K562 (cell line): ENCODE results near the gene ZNF610. TPM values are rescaled to one million over a fixed set of nuclear protein-coding genes. Genes with fewer than 3 reads are reported as not detected.
A peak's percentile ranks its signal among the peaks of the same experiment; 100 is the strongest.

Experiments
- E2F6 ChIP-seq, 2 experiments: IDR thresholded peaks; 2 replicates each; pipeline ENCODE4 v1.6.1; 2011; ENCODE audit warnings: borderline replicate concordance in 1 of 2, control low read depth in 1 of 2, low read depth in 1 of 2, low read length in 1 of 2, mild to moderate bottlenecking in 1 of 2, mixed read lengths in 1 of 2, moderate library complexity in 1 of 2; ENCODE audit not compliant: insufficient read depth in 1 of 2, insufficient read length in 1 of 2, poor library complexity in 1 of 2, severe bottlenecking in 1 of 2; ENCODE audit errors: extremely low read depth in 1 of 2
- ELF2 ChIP-seq: fragments of 250-450 bp; sonication (Bioruptor Pico); IDR thresholded peaks from 2 replicates; pipeline ENCODE4 v1.5.0; 2021; ENCODE audit warnings: mild to moderate bottlenecking
- ETV1 ChIP-seq: fragments of 450-650 bp; conservative IDR thresholded peaks from 2 replicates; pipeline ENCODE4 v1.6.1; 2016; ENCODE audit warnings: missing genetic modification characterization, control low read depth, low read depth, missing compliant biosample characterization
- FOXK2 ChIP-seq, 2 experiments: fragments of 450-650 bp; IDR thresholded peaks in 1 of 2; conservative IDR thresholded peaks in 1 of 2; 2 replicates each; pipeline ENCODE4 v1.6.1; 2016; ENCODE audit warnings: low read depth in 2 of 2, mild to moderate bottlenecking in 1 of 2
- NCOA6 ChIP-seq: fragments of 450-650 bp; IDR thresholded peaks from 2 replicates; pipeline ENCODE4 v1.6.1; 2017; ENCODE audit warnings: mild to moderate bottlenecking
- NR0B1 ChIP-seq: fragments of 450-650 bp; IDR thresholded peaks from one replicate; pipeline ENCODE4 v1.6.1; 2018; ENCODE audit warnings: mild to moderate bottlenecking, moderate library complexity; ENCODE audit not compliant: partially characterized antibody
- NR2C1 ChIP-seq, 2 experiments: fragments of 450-650 bp; IDR thresholded peaks; 2 replicates each; pipeline ENCODE4 v1.6.1; 2017; ENCODE audit warnings: mild to moderate bottlenecking in 2 of 2, antibody characterized with exemption in 1 of 2, inconsistent platforms in 1 of 2, missing compliant biosample characterization in 1 of 2, missing genetic modification characterization in 1 of 2
- NR2C2 ChIP-seq, 2 experiments: fragments of 200-800 bp in 1 of 2; sonication (Bioruptor generic) in 1 of 2; sonication (generic) in 1 of 2; formaldehyde crosslinking in 1 of 2; IDR thresholded peaks; 2 replicates each; pipeline versions ENCODE4 v1.6.1 to v1.8.0; 2016 to 2022; ENCODE audit warnings: mild to moderate bottlenecking in 1 of 2, missing compliant biosample characterization in 1 of 2, missing genetic modification characterization in 1 of 2, missing genetic modification reagents in 1 of 2
- SAP30 ChIP-seq: fragments of 200-600 bp; sonication (generic); IDR thresholded peaks from 2 replicates; pipeline ENCODE4 v1.6.1; 2012; ENCODE audit warnings: borderline replicate concordance, low read depth, mild to moderate bottlenecking, moderate library complexity, low read length, control low read depth, inconsistent platforms; ENCODE audit not compliant: insufficient read depth, poor library complexity, severe bottlenecking
- SMARCE1 ChIP-seq: fragments of 450-650 bp; IDR thresholded peaks from 2 replicates; pipeline ENCODE4 v1.7.1; 2016; ENCODE audit warnings: mild to moderate bottlenecking
- SNIP1 ChIP-seq: fragments of 450-650 bp; IDR thresholded peaks from 2 replicates; pipeline ENCODE4 v1.7.1; 2017; ENCODE audit warnings: low read depth, mild to moderate bottlenecking
- SUPT5H ChIP-seq: fragments of 450-650 bp; IDR thresholded peaks from 2 replicates; pipeline ENCODE4 v1.6.1; 2016
- TEAD1 ChIP-seq, 2 experiments: fragments of 450-650 bp in 1 of 2; sonication (generic) in 1 of 2; formaldehyde crosslinking; IDR thresholded peaks; 2 replicates each; pipeline versions ENCODE4 v1.4.0 to v1.8.0; 2020 to 2022; ENCODE audit warnings: mild to moderate bottlenecking in 2 of 2, missing genetic modification reagents in 1 of 2
- VEZF1 ChIP-seq: fragments of 200-800 bp; sonication (Bioruptor generic); IDR thresholded peaks from 2 replicates; pipeline ENCODE4 v1.6.1; 2017; ENCODE audit warnings: missing genetic modification characterization, missing compliant biosample characterization
- ZNF12 ChIP-seq: sonication (generic); formaldehyde crosslinking; IDR thresholded peaks from 2 replicates; pipeline ENCODE4 v1.4.0; 2020; ENCODE audit warnings: mild to moderate bottlenecking, missing genetic modification reagents
- ZNF184 ChIP-seq: sonication (generic); formaldehyde crosslinking; IDR thresholded peaks from 2 replicates; pipeline ENCODE4 v1.5.0; 2020; ENCODE audit warnings: missing genetic modification reagents
- ZNF511 ChIP-seq: sonication (generic); formaldehyde crosslinking; IDR thresholded peaks from 2 replicates; pipeline ENCODE4 v1.8.0; 2022; ENCODE audit warnings: mild to moderate bottlenecking, missing genetic modification reagents
- ZNF639 ChIP-seq, 2 experiments: fragments of 200-800 bp in 1 of 2; sonication (Bioruptor generic) in 1 of 2; sonication (generic) in 1 of 2; formaldehyde crosslinking in 1 of 2; IDR thresholded peaks in 1 of 2; conservative IDR thresholded peaks in 1 of 2; 2 replicates each; pipeline versions ENCODE4 v1.5.0 to v1.6.1; 2016 to 2020; ENCODE audit warnings: missing compliant biosample characterization in 1 of 2, missing genetic modification characterization in 1 of 2, missing genetic modification reagents in 1 of 2
- polyA plus RNA-seq, 8 experiments: library from polyadenylated mRNA; depleted of rRNA in 4 of 8; stranded (reverse) in 5 of 8; unstranded in 3 of 8; fragments of >200 nt; fragmentation: Nextera tagmentation in 2 of 8; fragmentation: Illumina TruSeq in 1 of 8; extraction: Ambion mirVana in 2 of 8; extraction: Trizol in 1 of 8; gene quantifications; 2 replicates each; pipeline versions ENCODE4 v1.2.1 to v1.2.3, GENCODE V29; 2011 to 2014; ENCODE audit warnings: inconsistent platforms in 1 of 8, missing spikeins in 1 of 8
- total RNA-seq, 7 experiments: library from RNA; depleted of rRNA in 6 of 7; stranded (reverse); fragments of >200 nt in 6 of 7; fragmentation: Illumina TruSeq in 2 of 7; extraction: Trizol in 2 of 7; gene quantifications; 2 replicates each; pipeline versions ENCODE4 v1.2.1 to v1.2.3, GENCODE V29; 2011 to 2021; ENCODE audit warnings: low replicate concordance in 1 of 7

ZNF610 gene
- total and polyA plus RNA-seq, 9 of the 15 experiments (the other 6 are each of a cell fraction or from before 2014, with no cell fraction given), result not detected

- 0 out of 2 replicates have a peak, but pooled peaks have one; percentile 26 for TF ChIP-seq SMARCE1
- TF ChIP-seq NR2C2 (CRISPR knock-in tag; IDR thresholded peaks at IDR 0.05), result 0 out of 2 replicates have a peak, but pooled peaks have one; percentile 27
- peak; percentile 91 for TF ChIP-seq NR2C2 (tag; IDR thresholded peaks at IDR 0.05)
- 0 out of 2 replicates have a peak, but pooled peaks have one; percentile 20 for TF ChIP-seq ZNF511
- TF ChIP-seq NCOA6, result no peak
- TF ChIP-seq ZNF184 (CRISPR knock-in tag), result no peak
- TF ChIP-seq SNIP1, result no peak
- 0 out of 4 replicates have a peak, but pooled peaks of 1 of the 2 experiments have one; percentile 23 for TF ChIP-seq FOXK2 (conservative IDR thresholded peaks at IDR 0.05 in 1 of 2, IDR thresholded peaks at IDR 0.05 in 1 of 2; ENCODE audit: low read depth in 2 of 2)
- TF ChIP-seq NR0B1, result no peak
- TF ChIP-seq VEZF1 (CRISPR knock-in tag), result peak; percentile 91
- TF ChIP-seq SAP30, result peak; percentile 68
- TF ChIP-seq ETV1 (tag), result peak; percentile 89
- peak in 1 of 2 experiments; percentile 53 for TF ChIP-seq E2F6 (IDR thresholded peaks at IDR 0.05; ENCODE audit: borderline replicate concordance in 1 of 2, extremely low read depth in 1 of 2, insufficient read depth in 1 of 2, insufficient read length in 1 of 2, low read depth in 1 of 2, low read length in 1 of 2, poor library complexity in 1 of 2, severe bottlenecking in 1 of 2)
- TF ChIP-seq ELF2 (CRISPR knock-in tag), result peak; percentile 80
- peak; percentile 79 for TF ChIP-seq SUPT5H
- TF ChIP-seq NR2C1 (IDR thresholded peaks at IDR 0.05), result peak; percentile 69
- TF ChIP-seq NR2C1 (tag; IDR thresholded peaks at IDR 0.05), result peak; percentile 74
- TF ChIP-seq TEAD1 (CRISPR knock-in tag; IDR thresholded peaks at IDR 0.05), result 0 out of 4 replicates have a peak, but pooled peaks of 1 of the 2 experiments have one; percentile 15
- no peak for TF ChIP-seq ZNF12 (CRISPR knock-in tag)
- no peak for TF ChIP-seq ZNF639 (CRISPR knock-in tag; conservative IDR thresholded peaks at IDR 0.05 in 1 of 2, IDR thresholded peaks at IDR 0.05 in 1 of 2)
These were observed 39.1 kb upstream of the ZNF610 start, which contains the start of gene ZNF480 (continued) for GRCh38 chr19:52296773-52297600.
